Astrocyte (in vitro differentiated cells and primary cell): ENCODE data around the gene FBN1. TPM values are rescaled to one million over a fixed set of nuclear protein-coding genes. Genes with fewer than 3 reads are reported as not detected.

Experiments used
- DNase-seq: peaks from one replicate; pipeline ENCODE4 v3.0.0-alpha.2; 2010; ENCODE audit warnings: low read depth
- FAIRE-seq: peaks from 2 replicates; lab custom pipeline; 2011; peaks lifted over from hg19 to GRCh38; lab: Jason Lieb, UNC
- H2AFZ ChIP-seq: 2 replicates; pipeline ENCODE4 v1.6.0; 2012; ENCODE audit warnings: low read depth, low read length, inconsistent platforms
- H3K27ac ChIP-seq: 2 replicates; pipeline ENCODE4 v1.5.1; 2011; ENCODE audit warnings: low read depth, low read length, inconsistent platforms
- H3K27me3 ChIP-seq: 2 replicates; pipeline ENCODE4 v1.6.0; 2011; ENCODE audit warnings: low read length, inconsistent platforms; ENCODE audit not compliant: insufficient read depth
- H3K36me3 ChIP-seq: 2 replicates; pipeline ENCODE4 v1.5.1; 2011; ENCODE audit warnings: low read length, inconsistent platforms; ENCODE audit not compliant: insufficient read depth
- H3K4me1 ChIP-seq: 2 replicates; pipeline ENCODE4 v1.5.1; 2011; ENCODE audit warnings: low read length, inconsistent platforms; ENCODE audit not compliant: insufficient read depth
- H3K4me2 ChIP-seq: 2 replicates; pipeline ENCODE4 v1.6.0; 2012; ENCODE audit warnings: low read length, inconsistent platforms
- H3K4me3 ChIP-seq: 2 replicates; pipeline ENCODE4 v1.5.1; 2011; ENCODE audit warnings: low read depth, mild to moderate bottlenecking, low read length, inconsistent platforms; ENCODE audit not compliant: insufficient read depth
- H3K79me2 ChIP-seq: 2 replicates; pipeline ENCODE4 v1.6.0; 2012; ENCODE audit warnings: mild to moderate bottlenecking, low read length, inconsistent platforms; ENCODE audit not compliant: insufficient read depth
- H3K9ac ChIP-seq: 2 replicates; pipeline ENCODE4 v1.6.0; 2012; ENCODE audit warnings: mild to moderate bottlenecking, low read length, inconsistent platforms
- H3K9me3 ChIP-seq: 2 replicates; pipeline ENCODE4 v1.5.1; 2012; ENCODE audit warnings: low read depth, mild to moderate bottlenecking, low read length, inconsistent platforms; ENCODE audit not compliant: insufficient read depth
- H4K20me1 ChIP-seq: 2 replicates; pipeline ENCODE4 v1.6.0; 2012; ENCODE audit warnings: low read length, inconsistent platforms; ENCODE audit not compliant: insufficient read depth
- H3K27ac Mint-ChIP-seq: one replicate; pipeline ENCODE4 v1.8.0; 2021; ENCODE audit warnings: mild to moderate bottlenecking, mixed read lengths; ENCODE audit not compliant: unreplicated experiment
- H3K27me3 Mint-ChIP-seq: one replicate; pipeline ENCODE4 v1.8.0; 2021; ENCODE audit warnings: low read depth, mixed read lengths; ENCODE audit not compliant: unreplicated experiment
- H3K36me3 Mint-ChIP-seq: one replicate; pipeline ENCODE4 v1.8.0; 2021; ENCODE audit warnings: low read depth, mixed read lengths; ENCODE audit not compliant: unreplicated experiment
- H3K4me1 Mint-ChIP-seq: one replicate; pipeline ENCODE4 v1.8.0; 2021; ENCODE audit warnings: low read depth, mixed read lengths; ENCODE audit not compliant: unreplicated experiment
- H3K4me3 Mint-ChIP-seq: one replicate; pipeline ENCODE4 v1.8.0; 2021; ENCODE audit warnings: mild to moderate bottlenecking, moderate library complexity, mixed read lengths; ENCODE audit not compliant: unreplicated experiment
- H3K9me3 Mint-ChIP-seq: one replicate; pipeline ENCODE4 v1.8.0; 2021; ENCODE audit warnings: mild to moderate bottlenecking, mixed read lengths; ENCODE audit not compliant: unreplicated experiment
- CTCF ChIP-seq: IDR thresholded peaks from 2 replicates; pipeline ENCODE4 v1.5.1; 2011; ENCODE audit warnings: low read depth, mild to moderate bottlenecking, inconsistent platforms, low read length, moderate library complexity; ENCODE audit not compliant: insufficient read depth
- EZH2 ChIP-seq: IDR thresholded peaks from 2 replicates; pipeline ENCODE4 v1.6.1; 2012; ENCODE audit warnings: mild to moderate bottlenecking, low read length, inconsistent platforms; ENCODE audit not compliant: insufficient read depth
- total RNA-seq: library from RNA; stranded (reverse); gene quantifications from 2 replicates; pipeline ENCODE4 v1.2.1, GENCODE V29; 2021

FBN1 gene
- total RNA-seq, 1 donor from 2014 or later = 210 TPM

GRCh38 chr15:48678851-48679250, 33.3 kb upstream of the FBN1 start:
- TF ChIP-seq CTCF = no peak
- no peak for TF ChIP-seq EZH2
- H3K36me3 ChIP-seq = no peaks in the 10 kb centered on the region
- H3K4me3 Mint-ChIP-seq = no peak overlapping the region

GRCh38 chr15:48677821-48678220, 32.3 kb upstream of the FBN1 start:
- DNase-seq = no peak
- H3K27ac Mint-ChIP-seq = no peak overlapping the region
- no peaks in the 10 kb centered on the region for H3K9me3 ChIP-seq
- no peak for TF ChIP-seq EZH2
- no peak for TF ChIP-seq CTCF
- peaks cover 6% of the 10 kb centered on the region for H3K9me3 Mint-ChIP-seq
- H3K27me3 Mint-ChIP-seq = peaks cover 2% of the 10 kb centered on the region
- H3K27ac ChIP-seq = no peak overlapping the region
- FAIRE-seq = no peak
- H3K36me3 Mint-ChIP-seq = no peaks in the 10 kb centered on the region
- H2AFZ ChIP-seq = no peak overlapping the region
- H3K4me1 ChIP-seq = peaks cover 35% of the 10 kb centered on the region
- H3K4me3 Mint-ChIP-seq = no peak overlapping the region
- no peaks in the 10 kb centered on the region for H3K79me2 ChIP-seq
- peaks cover 5% of the 10 kb centered on the region for H3K4me1 Mint-ChIP-seq
- no peaks in the 10 kb centered on the region for H3K27me3 ChIP-seq
- no peaks in the 10 kb centered on the region for H3K36me3 ChIP-seq
- no peak overlapping the region for H3K4me2 ChIP-seq
- no peaks in the 10 kb centered on the region for H4K20me1 ChIP-seq
- no peak overlapping the region for H3K9ac ChIP-seq
- no peak overlapping the region for H3K4me3 ChIP-seq

More at GRCh38 chr15:48678851-48679250, 33.3 kb upstream of the FBN1 start:
- no peaks in the 10 kb centered on the region for H4K20me1 ChIP-seq
- H3K27me3 ChIP-seq = no peaks in the 10 kb centered on the region
- Mint-ChIP-seq H3K4me1 (peaks cover 3% of the 10 kb centered on the region), H3K27ac (no peak overlapping the region), H3K36me3 (no peaks in the 10 kb centered on the region), H3K9me3 (peaks cover 3% of the 10 kb centered on the region), H3K27me3 (no peaks in the 10 kb centered on the region)
- H3K4me1 ChIP-seq = peaks cover 35% of the 10 kb centered on the region
- FAIRE-seq (no peak), DNase-seq (no peak)
- H3K4me3 ChIP-seq = no peak overlapping the region
- H3K4me2 ChIP-seq = no peak overlapping the region
- H3K79me2 ChIP-seq = no peaks in the 10 kb centered on the region
- H3K9ac ChIP-seq = no peak overlapping the region
- no peaks in the 10 kb centered on the region for H3K9me3 ChIP-seq
- no peak overlapping the region for H2AFZ ChIP-seq
- no peak overlapping the region for H3K27ac ChIP-seq

- Mint-ChIP-seq H3K4me3 (no peak overlapping the region), H3K9me3 (peaks cover 6% of the 10 kb centered on the region), H3K36me3 (peaks cover 2% of the 10 kb centered on the region), H3K4me1 (peaks cover 3% of the 10 kb centered on the region), H3K27ac (no peak overlapping the region), H3K27me3 (peaks cover 2% of the 10 kb centered on the region)
- peaks cover 42% of the 10 kb centered on the region for H3K4me1 ChIP-seq
- no peak for DNase-seq
- no peaks in the 10 kb centered on the region for H4K20me1 ChIP-seq
- H3K9me3 ChIP-seq = no peaks in the 10 kb centered on the region
- no peak overlapping the region for H2AFZ ChIP-seq
- H3K27me3 ChIP-seq = no peaks in the 10 kb centered on the region
- no peaks in the 10 kb centered on the region for H3K79me2 ChIP-seq
- H3K9ac ChIP-seq = peak overlapping the region; percentile 50
- TF ChIP-seq EZH2 (no peak), CTCF (no peak)
- peak overlapping the region; percentile 64 for H3K27ac ChIP-seq
- H3K36me3 ChIP-seq = no peaks in the 10 kb centered on the region
- no peak for FAIRE-seq
- no peak overlapping the region for H3K4me3 ChIP-seq
- peak overlapping the region; percentile 36 for H3K4me2 ChIP-seq
Measured at GRCh38 chr15:48675436-48675835, 29.9 kb upstream of the FBN1 start.
